HL-60 (cell line): ENCODE data around the gene CASP5.
"Not testable (repeated sequence)": the region's sequence is repeated elsewhere in the genome, so short reads cannot be mapped to it uniquely, and the experiment has no call there.

Source experiments
- CTCF ChIP-seq: IDR thresholded peaks from one replicate; pipeline ENCODE4 v1.5.1; 2011; ENCODE audit warnings: low read length, control low read depth, inconsistent platforms; ENCODE audit not compliant: insufficient read depth
- GABPA ChIP-seq: IDR thresholded peaks from 2 replicates; pipeline ENCODE4 v1.6.1; 2012; ENCODE audit warnings: low read depth
- POLR2AphosphoS5 ChIP-seq: IDR thresholded peaks from 2 replicates; pipeline ENCODE4 v1.6.1; 2012; ENCODE audit warnings: low read depth
- REST ChIP-seq: IDR thresholded peaks from 2 replicates; pipeline ENCODE4 v1.6.1; 2012; ENCODE audit warnings: low read depth; ENCODE audit not compliant: insufficient replicate concordance
- SPI1 ChIP-seq: IDR thresholded peaks from 2 replicates; pipeline ENCODE4 v1.6.1; 2012; ENCODE audit warnings: low read depth, mild to moderate bottlenecking, borderline replicate concordance

DNA sequence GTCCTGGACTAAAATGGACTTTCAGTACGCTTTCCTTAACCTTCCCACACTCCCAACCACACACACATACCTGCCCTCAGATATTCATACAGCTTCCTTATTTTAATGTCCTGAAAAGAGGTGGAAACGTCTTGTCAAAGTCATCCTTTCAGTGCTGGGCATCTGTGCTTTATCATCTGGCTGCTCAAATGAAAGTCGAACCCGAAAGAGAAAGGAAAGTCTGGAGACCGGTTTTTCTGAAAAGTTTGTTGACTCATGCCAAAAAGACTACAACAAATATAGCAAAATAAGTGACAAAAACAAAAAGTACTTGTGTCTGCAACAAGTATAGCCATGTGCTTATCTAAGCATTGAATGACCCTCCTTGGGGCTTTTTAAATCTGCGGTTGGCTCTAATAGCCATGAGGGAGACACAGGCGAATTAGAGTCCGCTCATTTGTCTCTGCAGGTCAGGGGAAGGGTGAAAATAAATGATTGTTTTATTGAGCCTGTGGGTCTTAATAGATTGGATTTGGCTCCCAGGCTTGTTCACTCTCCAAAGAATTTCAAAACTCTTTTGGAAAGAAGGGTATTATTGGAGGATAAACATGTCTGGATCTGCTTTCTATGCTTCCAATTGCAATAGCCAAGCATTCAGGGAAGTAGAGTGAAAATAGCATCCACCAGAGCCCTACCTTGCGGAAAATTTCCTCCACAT lies 40.4 kb upstream of the CASP5 start:
- not testable (repeated sequence) for TF ChIP-seq CTCF, GABPA, POLR2AphosphoS5, REST, SPI1
